GM21723 (cell line): ENCODE measurements around the gene RGPD4.
A peak's percentile ranks its signal among the peaks of the same experiment; 100 is the strongest.

Experiments used
- ATAC-seq: cut with Tn5 transposase; IDR thresholded peaks from one replicate; pipeline ENCODE4 v1.9.1; 2021; ENCODE audit warnings: mild to moderate bottlenecking, moderate library complexity; ENCODE audit not compliant: unreplicated experiment

The RGPD4 gene

DNA sequence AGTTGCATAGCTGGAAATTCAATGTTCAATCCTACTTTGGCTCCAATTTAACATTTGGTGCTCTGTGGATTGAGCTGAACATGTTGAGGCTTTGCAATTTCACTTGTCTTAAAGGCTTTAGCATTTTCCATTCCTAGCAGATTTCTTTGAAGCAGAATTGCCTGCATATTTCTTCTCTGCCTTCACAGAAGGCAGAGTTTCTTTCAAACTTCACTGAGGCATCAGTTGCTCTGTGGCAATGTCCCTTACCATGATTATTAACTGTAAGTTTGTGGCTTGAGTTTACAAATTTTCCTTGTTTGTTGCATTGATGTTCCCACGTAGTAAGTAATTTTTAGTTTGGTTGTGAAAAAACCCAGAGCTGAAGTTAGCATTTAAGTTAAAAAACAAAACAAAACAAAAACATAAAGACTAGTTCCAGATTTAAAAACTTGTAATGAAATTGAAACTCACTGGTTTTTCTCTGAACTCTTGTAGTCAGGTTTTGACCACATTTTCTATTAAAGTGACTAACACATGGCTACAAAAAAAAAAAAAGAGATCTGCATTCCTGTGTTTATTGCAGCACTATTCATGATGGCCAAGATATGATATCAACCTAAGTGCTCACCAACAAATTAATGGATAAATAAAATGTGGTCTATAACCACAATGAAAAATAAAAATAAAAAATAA is 90.1 kb downstream of the RGPD4 start:
- ATAC-seq: peak; percentile 89

DNA sequence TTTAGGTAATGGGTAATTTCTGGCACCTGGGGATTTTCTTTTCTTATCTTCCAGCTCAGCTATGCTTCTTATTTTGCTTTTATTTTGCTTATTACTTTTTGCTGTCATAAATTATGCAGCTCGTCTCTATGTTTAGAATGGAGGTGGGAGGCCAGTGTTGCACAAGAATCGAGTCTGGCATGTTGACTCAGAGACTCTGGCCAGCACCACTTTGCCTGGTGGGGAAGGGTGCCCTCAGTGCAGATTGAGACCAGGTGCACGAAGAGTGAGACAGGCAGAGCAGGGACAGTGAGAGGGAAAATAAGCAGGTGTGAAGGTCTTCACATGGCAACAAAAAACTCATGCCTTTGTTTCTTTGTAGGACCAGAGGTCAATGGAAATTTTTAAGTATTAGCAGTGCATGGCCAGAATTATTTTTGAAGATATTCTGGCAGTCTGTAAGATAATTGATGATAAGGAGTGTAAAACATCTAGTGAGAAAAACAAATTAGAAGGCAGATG is 100.4 kb downstream of the RGPD4 start:
- ATAC-seq: no peak

GRCh38 chr2:107931412-107931811 is 104.7 kb downstream of the RGPD4 start:
- no peak for ATAC-seq

DNA sequence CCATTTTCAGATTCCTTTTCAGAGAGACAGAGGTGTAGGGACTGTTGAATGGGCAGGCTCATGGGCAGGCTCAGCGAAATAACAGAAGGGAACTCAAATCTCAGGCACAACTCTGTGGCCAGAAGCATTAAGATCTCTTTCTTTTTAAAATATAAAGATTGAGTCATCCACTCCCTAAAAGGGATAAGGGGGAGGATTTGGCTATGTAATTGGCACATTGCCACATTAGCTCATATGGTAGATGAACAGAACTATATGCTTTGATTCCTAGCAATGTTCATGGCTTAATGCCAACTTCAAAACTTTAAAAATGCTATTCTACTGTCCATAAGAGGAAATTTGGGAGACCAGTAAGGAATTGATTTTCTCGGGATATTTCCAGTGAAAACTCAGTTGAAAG is 105.8 kb downstream of the RGPD4 start:
- no peak for ATAC-seq

GRCh38 chr2:107932979-107933378 is 106.3 kb downstream of the RGPD4 start:
- ATAC-seq: no peak

GRCh38 chr2:107936433-107937359 is 110.0 kb downstream of the RGPD4 start:
- no peak for ATAC-seq
